ENCODE results near the gene SMIM41.
"Not testable (repeated sequence)": the region's sequence is repeated elsewhere in the genome, so short reads cannot be mapped to it uniquely, and the experiment has no call there.

Gene SMIM41

GRCh38 chr12:52086944-52087835, 7.7 kb downstream of the SMIM41 start:
- DNase-seq, result no peak

DNA sequence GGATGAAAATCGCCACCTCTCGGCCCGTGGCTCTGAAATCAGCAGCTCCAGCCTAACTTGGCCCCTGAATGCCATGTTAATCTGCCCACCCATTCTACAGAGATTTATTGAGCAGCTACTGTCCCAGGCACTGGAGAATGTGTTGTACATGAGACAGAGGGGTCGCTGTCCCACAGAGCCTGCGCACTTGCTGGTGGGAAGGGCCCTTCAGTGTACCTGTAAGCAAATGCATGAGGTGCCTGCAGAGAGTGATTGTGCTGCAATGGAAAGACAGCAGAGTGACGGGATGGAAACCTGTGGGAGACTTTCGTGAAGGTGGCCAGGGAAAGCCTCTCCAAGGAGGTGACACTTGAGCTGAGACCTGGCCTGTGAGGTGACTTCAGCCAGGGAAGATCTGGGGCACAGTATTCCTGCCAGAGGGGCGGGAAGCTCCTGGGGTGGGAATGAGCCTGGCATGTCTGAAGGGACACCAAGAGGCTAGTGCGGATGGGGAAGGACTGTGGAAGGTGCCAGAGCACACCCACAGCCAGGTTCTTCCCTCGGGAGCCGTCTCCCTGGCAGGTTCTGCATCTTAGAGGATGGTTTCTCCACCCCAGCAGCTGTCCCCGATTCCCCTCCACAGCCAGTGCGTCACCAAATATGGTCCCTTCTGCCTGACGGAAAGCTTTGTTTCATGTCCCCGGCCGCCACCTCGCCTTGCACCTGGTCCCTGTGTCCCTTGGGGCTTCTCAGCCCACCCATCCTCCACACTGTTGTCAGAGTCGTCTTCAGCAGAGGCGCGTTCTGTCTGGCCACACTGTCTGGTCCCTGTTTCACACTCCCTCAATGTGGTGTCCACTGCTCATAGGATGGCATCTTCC, 8.7 kb downstream of the SMIM41 start:
- peak; percentile 71 for DNase-seq

DNA sequence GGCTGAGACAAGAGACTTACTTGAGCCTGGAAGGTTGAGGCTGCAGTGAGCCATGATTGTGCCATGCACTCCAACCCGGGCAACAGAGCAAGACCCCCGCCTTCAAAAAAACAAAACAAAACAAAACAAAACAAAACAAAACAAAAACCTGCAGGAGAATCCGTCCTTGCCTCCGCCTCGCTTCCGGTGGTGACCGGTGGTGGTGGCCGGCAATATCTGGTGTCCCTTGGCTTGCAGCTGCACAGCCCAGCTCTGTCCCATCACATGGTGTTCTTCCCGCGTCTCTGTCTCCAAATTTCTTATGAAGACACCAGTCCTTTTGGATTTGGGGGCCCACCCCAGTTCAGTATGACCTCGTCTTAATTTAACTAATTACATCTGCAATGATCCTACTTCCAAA, 10.0 kb downstream of the SMIM41 start:
- no peak for DNase-seq

GRCh38 chr12:52090291-52090690, 10.8 kb downstream of the SMIM41 start:
- peak; percentile 88 for DNase-seq

DNA sequence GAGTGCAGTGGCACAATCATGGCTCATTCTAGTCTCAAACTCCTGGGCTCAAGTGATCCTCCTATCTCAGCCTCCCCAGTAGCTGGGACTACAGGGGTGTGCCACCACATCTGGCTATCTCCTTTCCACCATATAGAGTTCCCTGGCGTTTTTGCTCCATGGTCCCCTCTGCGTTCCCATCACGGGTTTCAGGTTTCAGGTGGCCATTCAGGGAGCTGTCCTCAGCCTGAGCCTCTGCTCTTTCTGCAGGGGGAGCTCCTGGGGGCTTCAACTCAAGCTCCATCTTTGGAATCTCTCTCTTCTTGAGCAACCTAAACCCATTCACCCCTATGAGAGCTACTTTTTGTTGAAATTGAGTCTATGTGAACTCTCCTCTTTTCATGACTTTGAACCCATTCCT, 11.6 kb downstream of the SMIM41 start:
- no peak for DNase-seq

- peak; percentile 70 for DNase-seq
Observed at GRCh38 chr12:52091869-52092268, 12.4 kb downstream of the SMIM41 start.

DNA sequence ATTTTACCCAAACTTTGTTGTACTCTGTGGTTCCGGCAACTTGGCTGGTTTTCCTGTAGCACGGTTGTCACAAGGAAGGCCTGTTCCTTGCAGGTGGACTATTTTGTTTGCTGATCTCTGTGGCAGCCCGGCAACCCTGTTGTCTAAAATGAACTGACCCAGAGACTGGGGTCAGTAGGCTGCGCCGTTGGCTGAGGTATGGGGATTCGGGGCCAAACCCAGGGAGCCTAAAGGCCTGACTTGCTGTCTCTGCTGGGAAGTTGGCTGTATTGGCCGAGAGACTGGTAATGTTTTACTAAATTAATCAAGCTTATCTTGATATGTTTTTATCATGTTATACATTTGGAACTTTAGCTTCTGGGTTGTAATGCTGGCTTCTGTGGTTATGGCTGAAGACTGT, 13.8 kb downstream of the SMIM41 start:
- DNase-seq, result no peak

DNA sequence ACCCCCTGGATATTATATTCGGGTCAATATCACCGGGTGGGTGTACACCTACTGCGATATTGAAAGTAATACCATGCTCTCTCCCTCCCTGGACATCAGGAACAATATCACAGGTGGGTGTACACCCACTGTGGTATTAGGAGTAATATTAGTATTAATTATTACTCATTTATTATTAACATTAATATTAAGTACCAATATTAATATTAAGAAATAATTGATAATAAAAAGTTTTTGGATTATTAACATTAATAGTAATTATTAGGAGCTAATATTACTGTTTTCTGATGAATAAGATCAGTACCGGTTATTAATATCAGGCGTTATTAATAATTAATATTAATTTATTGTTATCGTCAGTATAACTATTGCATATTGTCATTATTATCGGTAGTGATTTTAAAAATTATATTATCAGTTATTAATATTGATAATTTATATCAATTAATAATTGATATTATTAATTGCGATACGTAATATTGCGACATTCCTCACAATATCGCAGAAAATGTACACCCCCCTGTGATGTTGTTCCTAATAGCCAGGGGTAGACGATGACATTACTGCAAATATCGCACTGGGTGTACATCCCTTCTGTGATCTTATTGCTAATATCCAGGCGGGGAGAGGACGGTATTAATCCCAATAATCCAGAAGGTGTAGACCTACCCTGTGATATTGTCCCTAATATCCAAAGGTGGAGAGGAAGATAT, 17.0 kb downstream of the SMIM41 start:
- no peak for DNase-seq

- DNase-seq, result no peak
Observed at GRCh38 chr12:52097045-52097666, 17.7 kb downstream of the SMIM41 start.

DNA sequence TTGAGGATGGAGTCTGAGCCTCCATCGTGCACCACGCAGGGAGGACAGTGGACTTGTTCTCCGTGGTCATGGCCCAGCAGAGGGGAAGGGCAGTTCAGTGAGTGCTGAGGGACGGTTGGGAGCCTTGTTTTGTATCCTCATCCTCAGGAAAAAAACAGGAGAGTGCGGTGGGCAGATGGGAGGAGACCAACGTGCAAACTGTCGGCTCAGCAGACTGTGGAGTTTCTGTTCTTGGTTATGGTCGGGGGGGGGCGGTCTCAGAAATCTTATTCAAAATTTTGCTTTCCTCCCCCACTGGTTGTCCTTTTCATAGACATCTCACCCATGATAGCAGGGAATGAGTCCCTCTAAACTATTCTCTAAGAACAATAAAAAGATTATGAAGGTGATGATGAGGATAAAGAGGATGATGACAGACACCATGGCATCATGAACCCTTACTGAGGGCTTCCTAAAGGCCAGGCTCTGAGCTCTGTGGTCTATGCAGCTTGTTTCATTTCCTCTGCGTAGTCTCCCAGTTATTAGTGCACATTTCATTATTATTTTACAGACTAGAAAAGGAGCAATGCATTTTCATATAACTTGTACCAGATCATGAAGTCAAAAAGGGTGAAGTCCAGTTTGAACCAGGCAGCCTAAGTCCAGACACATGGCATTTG, 25.1 kb downstream of the SMIM41 start:
- not testable (repeated sequence) for DNase-seq

GRCh38 chr12:52116222-52117125, 37.0 kb downstream of the SMIM41 start:
- peak; percentile 32 for DNase-seq

DNA sequence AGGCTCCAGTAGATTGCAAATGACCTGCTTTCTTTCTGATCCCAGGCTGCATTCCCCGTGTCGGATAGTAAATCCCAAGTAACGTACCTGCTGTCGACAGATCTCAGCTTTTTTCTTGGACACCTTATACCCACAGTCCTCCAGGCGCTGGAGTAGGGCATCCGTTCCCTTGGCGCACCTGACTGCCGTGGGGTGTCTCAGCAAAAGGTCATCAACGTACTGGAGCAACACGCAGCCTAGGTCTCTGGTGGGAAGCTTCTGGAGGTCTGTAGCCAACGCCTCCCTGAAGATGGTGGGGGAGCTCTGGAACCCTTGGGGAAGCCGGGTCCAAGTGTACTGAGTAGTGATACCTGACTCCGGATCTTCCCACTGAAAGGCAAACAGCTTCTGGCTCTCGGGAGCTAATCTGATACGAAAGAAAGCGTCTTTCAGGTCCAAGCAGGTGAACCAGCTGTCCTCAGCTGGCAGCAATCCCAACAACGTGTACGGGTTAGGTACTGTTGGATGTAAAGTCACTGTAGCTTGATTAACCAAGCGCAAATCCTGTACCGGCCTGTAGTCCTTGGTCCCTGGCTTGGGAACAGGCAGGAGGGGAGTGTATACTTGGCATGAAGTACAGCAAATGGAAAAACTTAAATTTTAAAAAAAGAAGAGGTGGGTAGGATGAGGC, 38.4 kb downstream of the SMIM41 start:
- DNase-seq, result peak; percentile 47

- peak; percentile 83 for DNase-seq
Observed at GRCh38 chr12:52119398-52120254, 40.1 kb downstream of the SMIM41 start.

GRCh38 chr12:52120951-52121823, 41.7 kb downstream of the SMIM41 start:
- DNase-seq, result no peak

- DNase-seq, result peak; percentile 74
Observed at GRCh38 chr12:52121824-52122539, 42.5 kb downstream of the SMIM41 start.

- DNase-seq, result no peak
Observed at GRCh38 chr12:52122540-52122871, 43.0 kb downstream of the SMIM41 start.

GRCh38 chr12:52122904-52123303, 43.4 kb downstream of the SMIM41 start:
- no peak for DNase-seq

All from NCI-H2107 (cell line).